Psoas muscle (tissue), 8 donors: ENCODE data around the gene PROC. TPM values are rescaled to one million over a fixed set of nuclear protein-coding genes. Genes with fewer than 3 reads are reported as not detected.

Experiments
- ATAC-seq, 4 donors: fragments of 200-7000 bp; cut with Tn5 transposase; one replicate each; pipeline ENCODE4 v1.9.1; 2020; ENCODE audit warnings: moderate library complexity in 3 of 4, mild to moderate bottlenecking in 2 of 4
- DNase-seq, 2 donors: peaks; one replicate each; pipeline ENCODE4 v3.0.0-alpha.2; 2020
- H3K27ac ChIP-seq: fragments of 200-600 bp; one replicate; pipeline ENCODE4 v1.8.0; 2022
- H3K27me3 ChIP-seq, 3 donors: fragments of 200-600 bp in 1 of 3; one replicate each; pipeline versions ENCODE4 v1.6.1 to v1.8.0; 2013 to 2022; ENCODE audit warnings: low read length in 2 of 3, mild to moderate bottlenecking in 2 of 3, moderate library complexity in 1 of 3; ENCODE audit not compliant: insufficient read depth in 3 of 3
- H3K36me3 ChIP-seq, 2 donors: fragments of 200-600 bp in 1 of 2; one replicate each; pipeline versions ENCODE4 v1.6.1 to v1.8.0; 2013 to 2022; ENCODE audit warnings: low read depth in 1 of 2, mild to moderate bottlenecking in 1 of 2, moderate library complexity in 1 of 2; ENCODE audit not compliant: insufficient read depth in 1 of 2
- H3K4me1 ChIP-seq: fragments of 200-600 bp; one replicate; pipeline ENCODE4 v1.8.0; 2022
- H3K4me3 ChIP-seq: fragments of 200-600 bp; one replicate; pipeline ENCODE4 v1.8.0; 2022; ENCODE audit warnings: mild to moderate bottlenecking
- H3K9me3 ChIP-seq: fragments of 200-600 bp; one replicate; pipeline ENCODE4 v1.8.0; 2022
- CTCF ChIP-seq: fragments of 200-600 bp; IDR thresholded peaks from one replicate; pipeline ENCODE4 v1.8.0; 2022; ENCODE audit warnings: antibody characterized with exemption
- WGBS, 3 donors: extraction: QIAGEN DNeasy Blood & Tissue Kit; methylation state at CpG; one replicate each; pipeline versions ENCODE4 v1.1.6 to v1.1.7; 2013; 5-methylcytosine and 5-hydroxymethylcytosine counted together
- intact Hi-C, 2 donors: fragments of 100-400 bp; cut with DNase I; formaldehyde crosslinking; loops; one replicate each; pipeline versions ENCODE4 v1.11.0 to v1.14.2; 2022
- polyA plus RNA-seq, 3 donors: library from polyadenylated mRNA; stranded (reverse); fragments of 200-250 nt; gene quantifications; one replicate each; pipeline ENCODE4 v1.2.3, GENCODE V29; 2013
- total RNA-seq, 4 donors: library from RNA; stranded (reverse); fragmentation: NEBNext Ultra II Directional in 2 of 4; extraction: Animal tissue kit (Norgen Biotek cat#: 25700) in 2 of 4; gene quantifications; one replicate each; pipeline versions ENCODE4 v1.2.1 to v1.2.4, GENCODE V29; 2021 to 2023
- donor health status: healthy with polysubstance abuse.
- donor health status: DM: no; HTN: no; CAD: no; lungs with moderate emphysema.
- donor health status: Bipolar disorder and iron deficiency.
- donor health status: healthy.
- donor health status: DM: yes; HTN: yes; CAD: no.
- donor health status: DM: no; HTN: no; CAD: no.
- donor health status: DM: no; HTN: no; CAD: no.
- donor health status: DM: yes; HTN: yes; CAD: no.

PROC gene
- total and polyA plus RNA-seq, 7 donors: 0.05 to 0.60 TPM; not detected in 5

- Histone ChIP-seq H3K4me1 (no peaks in the 10 kb centered on the region), H3K36me3 (peaks cover 9 to 43% of the 10 kb centered on the region in 2 donors), H3K4me3 (no peak overlapping the region), H3K9me3 (no peaks in the 10 kb centered on the region), H3K27me3 (no peaks in the 10 kb centered on the region), H3K27ac (no peak overlapping the region)
- no peak for TF ChIP-seq CTCF
- intact Hi-C loops: no loop called here
- ATAC-seq (no peak), DNase-seq (no peak)
- 84 to 91% (median 84%) methylated on average over 8 of the region's 8 CpGs for WGBS, 3 donors
Observed at GRCh38 chr2:127469051-127469450, 50.8 kb downstream of the PROC start.

- 91 to 95% (median 94%) methylated on average over 2 of the region's 2 CpGs for WGBS, 3 donors
- intact Hi-C loops: no loop called here
- H3K4me3 ChIP-seq: no peak overlapping the region
Observed at GRCh38 chr2:127469974-127470373, 51.7 kb downstream of the PROC start.

GRCh38 chr2:127471286-127471988, 53.2 kb downstream of the PROC start:
- Histone ChIP-seq H3K4me1 (no peaks in the 10 kb centered on the region), H3K27me3 (no peaks in the 10 kb centered on the region), H3K9me3 (no peaks in the 10 kb centered on the region), H3K4me3 (no peak overlapping the region), H3K27ac (no peak overlapping the region), H3K36me3 (peaks cover 9 to 29% of the 10 kb centered on the region in 2 donors)
- intact Hi-C loops: no loop called here
- no peak for DNase-seq
- 94 to 97% (median 94%) methylated on average over 4 of the region's 4 CpGs for WGBS, 3 donors
- no peak for ATAC-seq
- no peak for TF ChIP-seq CTCF

More at GRCh38 chr2:127469974-127470373, 51.7 kb downstream of the PROC start:
- H3K36me3 ChIP-seq: peaks cover 9 to 41% of the 10 kb centered on the region in 2 donors
- H3K27me3 ChIP-seq: no peaks in the 10 kb centered on the region
- H3K27ac ChIP-seq: no peak overlapping the region
- no peak for TF ChIP-seq CTCF
- no peaks in the 10 kb centered on the region for H3K4me1 ChIP-seq
- ATAC-seq: no peak
- DNase-seq: no peak
- no peaks in the 10 kb centered on the region for H3K9me3 ChIP-seq

- 91 to 100% (median 95%) methylated on average over 1 of the region's 1 CpG for WGBS, 3 donors
- H3K27ac ChIP-seq: no peak overlapping the region
- ATAC-seq: no peak
- peaks cover 9 to 26% of the 10 kb centered on the region in 2 donors for H3K36me3 ChIP-seq
- intact Hi-C loops: no loop called here
- no peaks in the 10 kb centered on the region for H3K9me3 ChIP-seq
- no peak for DNase-seq
- H3K27me3 ChIP-seq: no peaks in the 10 kb centered on the region
- no peaks in the 10 kb centered on the region for H3K4me1 ChIP-seq
- no peak overlapping the region for H3K4me3 ChIP-seq
- no peak for TF ChIP-seq CTCF
Observed at GRCh38 chr2:127472268-127472667, 54.0 kb downstream of the PROC start.

GRCh38 chr2:127475788-127476187, 57.6 kb downstream of the PROC start:
- Histone ChIP-seq H3K27me3 (no peaks in the 10 kb centered on the region), H3K27ac (no peak overlapping the region), H3K36me3 (peaks cover 0 to 9% of the 10 kb centered on the region in 2 donors), H3K4me3 (no peak overlapping the region), H3K9me3 (no peaks in the 10 kb centered on the region), H3K4me1 (no peaks in the 10 kb centered on the region)
- ATAC-seq: no peak
- TF ChIP-seq CTCF: no peak
- intact Hi-C loops: no loop called here
- WGBS, 3 donors: 97 to 98% (median 98%) methylated on average over 2 of the region's 2 CpGs
- DNase-seq: no peak
